HEK293T (cell line): ENCODE measurements around the gene CRTAC1.
A peak's percentile ranks its signal among the peaks of the same experiment; 100 is the strongest.

Experiments used
- CTCF ChIA-PET: fragments of 350-600 bp; formaldehyde crosslinking; extraction: SDS; loops from one replicate; lab custom pipeline; 2021; ENCODE audit warnings: antibody characterized with exemption, inconsistent platforms; lab: Yijun Ruan, JAX
- POLR2A ChIA-PET: fragments of 350-600 bp; formaldehyde crosslinking; extraction: SDS; loops from one replicate; lab custom pipeline; 2020; ENCODE audit warnings: antibody characterized with exemption, inconsistent platforms; lab: Yijun Ruan, JAX
- DNase-seq: peaks from one replicate; pipeline ENCODE4 v3.0.0; 2012; ENCODE audit warnings: mixed read lengths; ENCODE audit errors: extremely low spot score
- ARNT ChIP-seq: fragments of 450-650 bp; IDR thresholded peaks from 2 replicates; pipeline ENCODE4 v1.6.1; 2017; ENCODE audit warnings: mild to moderate bottlenecking
- BHLHE40 ChIP-seq: fragments of 450-650 bp; IDR thresholded peaks from 2 replicates; pipeline ENCODE4 v1.6.1; 2016; ENCODE audit warnings: mild to moderate bottlenecking, moderate library complexity, borderline replicate concordance
- CTBP1 ChIP-seq: fragments of 450-650 bp; IDR thresholded peaks from 2 replicates; pipeline ENCODE4 v1.6.1; 2016; ENCODE audit warnings: borderline replicate concordance
- ELF4 ChIP-seq: fragments of 450-650 bp; IDR thresholded peaks from 2 replicates; pipeline ENCODE4 v1.6.1; 2017; ENCODE audit warnings: antibody characterized with exemption
- FOXK2 ChIP-seq: fragments of 450-650 bp; IDR thresholded peaks from 2 replicates; pipeline ENCODE4 v1.6.1; 2016; ENCODE audit warnings: mild to moderate bottlenecking
- FOXM1 ChIP-seq: fragments of 450-650 bp; IDR thresholded peaks from 2 replicates; pipeline ENCODE4 v1.6.1; 2017; ENCODE audit warnings: mild to moderate bottlenecking, borderline replicate concordance
- HDGF ChIP-seq: fragments of 450-650 bp; IDR thresholded peaks from 2 replicates; pipeline ENCODE4 v1.6.1; 2017; ENCODE audit warnings: antibody characterized with exemption, borderline replicate concordance
- L3MBTL2 ChIP-seq: fragments of 450-650 bp; conservative IDR thresholded peaks from 2 replicates; pipeline ENCODE4 v1.6.1; 2016; ENCODE audit warnings: mild to moderate bottlenecking
- LEF1 ChIP-seq: fragments of 450-650 bp; IDR thresholded peaks from 2 replicates; pipeline ENCODE4 v1.6.1; 2017; ENCODE audit warnings: mild to moderate bottlenecking, borderline replicate concordance
- NFRKB ChIP-seq: fragments of 450-650 bp; IDR thresholded peaks from 2 replicates; pipeline ENCODE4 v1.6.1; 2016; ENCODE audit warnings: mild to moderate bottlenecking, moderate library complexity
- PKNOX1 ChIP-seq: fragments of 450-650 bp; IDR thresholded peaks from 2 replicates; pipeline ENCODE4 v1.6.1; 2016
- SP1 ChIP-seq: fragments of 450-650 bp; IDR thresholded peaks from 2 replicates; pipeline ENCODE4 v1.6.1; 2017
- SUZ12 ChIP-seq: fragments of 450-650 bp; IDR thresholded peaks from 2 replicates; pipeline ENCODE4 v1.6.1; 2016; ENCODE audit warnings: mild to moderate bottlenecking
- TARDBP ChIP-seq: fragments of 450-650 bp; IDR thresholded peaks from 2 replicates; pipeline ENCODE4 v1.6.1; 2016
- ZNF384 ChIP-seq: fragments of 450-650 bp; IDR thresholded peaks from 2 replicates; pipeline ENCODE4 v1.6.1; 2016

Gene CRTAC1

GRCh38 chr10:97870990-97871389, 159.4 kb downstream of the CRTAC1 start:
- CTCF ChIA-PET = interaction anchor here (0.5 to 1.4 kb wide), 3 partner anchors 34 to 176 kb away, joined by 3 to 5 read pairs (median 3); no protein-coding TSS in a partner anchor
- TF ChIP-seq ELF4 (no peak), TARDBP (no peak), ARNT (no peak), HDGF (no peak), ZNF384 (no peak), SUZ12 (no peak), LEF1 (no peak), NFRKB (no peak), FOXK2 (no peak), SP1 (no peak), BHLHE40 (no peak), FOXM1 (no peak), PKNOX1 (no peak)
- POLR2A ChIA-PET = no interaction called here
- DNase-seq = no peak

- DNase-seq = peak; percentile 92
- CTCF ChIA-PET = interaction anchor here (0.6 to 3.3 kb wide), 12 partner anchors 8 to 173 kb away, joined by 3 to 15 read pairs (median 4); no protein-coding TSS in a partner anchor
- POLR2A ChIA-PET = interaction anchor here (0.6 kb wide), 1 partner anchor 8 kb away, joined by 3 read pairs; no protein-coding TSS in a partner anchor
- TF ChIP-seq FOXK2 (no peak), PKNOX1 (peak; percentile 78)
Measured at GRCh38 chr10:97869091-97870042, 161.1 kb downstream of the CRTAC1 start.

GRCh38 chr10:97868134-97868685, 162.2 kb downstream of the CRTAC1 start:
- TF ChIP-seq ZNF384 = no peak
- no peak for TF ChIP-seq NFRKB
- no peak for TF ChIP-seq ARNT
- TF ChIP-seq ELF4 = no peak
- no peak for TF ChIP-seq BHLHE40
- no peak for TF ChIP-seq L3MBTL2
- no peak for TF ChIP-seq TARDBP
- no peak for TF ChIP-seq LEF1
- no peak for TF ChIP-seq FOXM1
- no peak for TF ChIP-seq HDGF
- TF ChIP-seq PKNOX1 = no peak
- no peak for TF ChIP-seq SUZ12
- no peak for TF ChIP-seq CTBP1
- no peak for TF ChIP-seq FOXK2
- POLR2A ChIA-PET = no interaction called here
- no peak for DNase-seq
- CTCF ChIA-PET = interaction anchor here (0.6 to 3.3 kb wide), 4 partner anchors 20 to 108 kb away, joined by 3 to 15 read pairs (median 6); no protein-coding TSS in a partner anchor

DNA sequence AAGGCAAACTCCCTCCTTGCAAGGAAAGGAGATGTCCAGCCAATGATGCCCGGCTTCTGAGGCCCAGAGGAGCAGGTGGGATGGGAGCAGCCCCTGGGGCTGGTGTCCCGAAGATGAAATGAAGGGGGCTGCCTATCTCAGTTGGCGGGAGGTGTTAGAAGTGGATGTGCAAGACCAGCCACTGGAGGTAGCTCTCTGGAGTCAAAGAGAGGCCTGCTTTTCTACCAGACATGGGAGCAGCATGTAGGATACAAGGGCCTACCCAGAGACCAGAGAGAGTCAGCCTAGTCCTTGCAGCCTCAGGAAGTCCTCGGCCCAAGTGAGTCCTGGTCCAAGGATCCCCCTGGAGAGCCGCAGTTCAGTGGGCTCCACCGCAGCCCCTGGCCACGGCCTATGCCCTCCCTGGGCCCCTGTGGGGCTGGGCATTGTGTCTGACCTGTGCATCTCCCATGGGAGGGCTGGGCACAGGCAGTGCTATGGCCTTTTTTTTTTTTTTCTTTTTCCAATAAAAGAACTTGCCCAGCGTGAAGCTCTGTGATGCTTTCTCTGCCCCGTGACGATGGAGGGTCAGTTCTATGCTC, 163.1 kb downstream of the CRTAC1 start:
- POLR2A ChIA-PET = no interaction called here
- TF ChIP-seq NFRKB (no peak), HDGF (no peak), FOXK2 (no peak), BHLHE40 (no peak), LEF1 (no peak), CTBP1 (no peak), FOXM1 (no peak), TARDBP (no peak)
- CTCF ChIA-PET = interaction anchor here (0.6 to 3.3 kb wide), 3 partner anchors 21 to 107 kb away, joined by 3 to 15 read pairs (median 7); no protein-coding TSS in a partner anchor
- no peak for DNase-seq

GRCh38 chr10:97866524-97867219, 163.7 kb downstream of the CRTAC1 start:
- ChIA-PET CTCF (interaction anchor here (0.5 kb wide), 1 partner anchor 131 kb away, joined by 3 read pairs; no protein-coding TSS in a partner anchor), POLR2A (no interaction called here)
- TF ChIP-seq FOXK2 (no peak), BHLHE40 (no peak), NFRKB (no peak), SUZ12 (no peak), HDGF (no peak), ARNT (no peak), L3MBTL2 (no peak), LEF1 (no peak), ELF4 (no peak), ZNF384 (no peak), FOXM1 (no peak), CTBP1 (no peak)
- DNase-seq = no peak
